SIG-M5 treated with dmso at 0.1 percent for 504 hours (cell line): Measurements from ENCODE around the gene ATG4A.

Source experiments
- DNase-seq: peaks from one replicate; lab custom pipeline; 2025; ENCODE audit not compliant: unreplicated experiment; lab: John Stamatoyannopoulos, UW

ATG4A gene

GRCh38 chrX:108091264-108091877 lies at the start of gene ATG4A, which contains the start of gene PSMD10:
Gene ATG4A, plus strand, starts transcription at chrX:108091778. Its CDS starts 49 bp downstream, at chrX:108091827.
Gene PSMD10, minus strand, starts transcription at chrX:108091542. Its CDS starts 22 bp downstream, at chrX:108091520.
- DNase-seq: peak; percentile 95

GRCh38 chrX:108044554-108045256 lies 46.9 kb upstream of the ATG4A start, which contains the start of gene VSIG1:
Gene VSIG1, plus strand, starts transcription at chrX:108045065. Its CDS starts 66 bp downstream, at chrX:108045131.
- no peak for DNase-seq

GRCh38 chrX:108049649-108050048 lies 41.9 kb upstream of the ATG4A start:
- DNase-seq: no peak

- DNase-seq: no peak
These were observed 38.4 kb upstream of the ATG4A start for GRCh38 chrX:108053218-108053617.

GRCh38 chrX:108055546-108055945 lies 36.0 kb upstream of the ATG4A start:
- no peak for DNase-seq

GRCh38 chrX:108059801-108060200 lies 31.8 kb upstream of the ATG4A start:
- DNase-seq: no peak

- no peak for DNase-seq
These were observed 27.6 kb upstream of the ATG4A start for GRCh38 chrX:108064001-108064400.

GRCh38 chrX:108064613-108065012 lies 27.0 kb upstream of the ATG4A start:
- DNase-seq: no peak

- no peak for DNase-seq
These were observed 23.5 kb upstream of the ATG4A start for GRCh38 chrX:108068121-108068520.

- DNase-seq: no peak
These were observed 20.7 kb upstream of the ATG4A start for GRCh38 chrX:108070891-108071290.

- no peak for DNase-seq
These were observed 20.0 kb upstream of the ATG4A start for GRCh38 chrX:108071578-108071977.

GRCh38 chrX:108072746-108073145 lies 18.8 kb upstream of the ATG4A start:
- no peak for DNase-seq

- no peak for DNase-seq
These were observed 10.5 kb upstream of the ATG4A start for GRCh38 chrX:108081110-108081509.

- DNase-seq: no peak
These were observed 3.8 kb upstream of the ATG4A start for GRCh38 chrX:108087792-108088191.

GRCh38 chrX:108088511-108088910 lies 3.1 kb upstream of the ATG4A start:
- DNase-seq: no peak

GRCh38 chrX:108090491-108091263 lies 901 bp upstream of the ATG4A start:
- DNase-seq: peak; percentile 19

- DNase-seq: no peak
These were observed 307 bp downstream of the ATG4A start for GRCh38 chrX:108091878-108092291.

GRCh38 chrX:108097380-108097779 lies 5.8 kb downstream of the ATG4A start:
- no peak for DNase-seq

GRCh38 chrX:108105473-108105872 lies 13.9 kb downstream of the ATG4A start:
- DNase-seq: no peak

GRCh38 chrX:108114541-108114940 lies 23.0 kb downstream of the ATG4A start:
- DNase-seq: no peak

- DNase-seq: no peak
These were observed 26.4 kb downstream of the ATG4A start for GRCh38 chrX:108117988-108118387.

GRCh38 chrX:108121291-108121690 lies 29.7 kb downstream of the ATG4A start:
- no peak for DNase-seq
